ENCODE results near the gene NPC2. TPM values are rescaled to one million over a fixed set of nuclear protein-coding genes. Genes with fewer than 3 reads are reported as not detected.

The NPC2 gene
- total and polyA plus RNA-seq, 2 of the 4 experiments (the other 2 are of a cell fraction), result 210 to 273 TPM

DNA sequence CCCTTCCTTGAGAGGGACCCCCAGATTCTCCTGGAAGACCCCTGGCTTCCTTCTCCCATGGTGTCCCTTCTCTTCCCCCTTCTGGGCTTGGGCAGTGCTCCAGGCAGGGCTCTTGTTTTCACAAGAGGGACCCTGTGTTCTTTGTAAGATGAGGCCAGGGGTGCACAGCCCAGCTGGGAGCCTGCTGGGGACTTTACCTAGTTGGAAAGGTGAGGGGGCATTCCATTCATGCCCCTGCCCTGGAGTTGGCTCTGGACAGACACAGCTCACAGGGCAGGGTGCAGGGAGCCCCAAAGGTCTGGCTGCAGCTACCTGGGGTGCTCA lies 31.7 kb upstream of the NPC2 start:
- H3K9me1 ChIP-seq (ENCODE audit: insufficient read depth, low read length), result peaks cover 17% of the 10 kb centered on the region
- no peaks in the 10 kb centered on the region for H4K20me1 ChIP-seq (ENCODE audit: insufficient read depth, low read length)
- H4K8ac ChIP-seq (ENCODE audit: low read depth in 2 of 2, low read length in 2 of 2), result peak overlapping the region in 1 of 2 experiments; percentile 24; a peak in 1 of 4 replicates
- POLR2A ChIA-PET (ENCODE audit: unreplicated experiment), result interaction anchor here (0.6 kb wide), 2 partner anchors 72 to 261 kb away, joined by 3 to 7 read pairs; no protein-coding TSS in a partner anchor
- H3K4me2 ChIP-seq (ENCODE audit: low read depth, low read length), result no peak overlapping the region
- H2BK120ac ChIP-seq (ENCODE audit: low read depth, low read length), result peak overlapping the region; percentile 6
- H3K23ac ChIP-seq (ENCODE audit: low read depth, low read length), result 0 out of 2 replicates have a peak overlapping the region, but pooled peaks have one; percentile 37
- peak overlapping the region; percentile 6; the same call in 1 of the 2 replicates for H3K27ac ChIP-seq (ENCODE audit: insufficient read depth, low read length)
- CTCF ChIA-PET, result no interaction called here
- peak overlapping the region; percentile 67 for H3K4ac ChIP-seq (ENCODE audit: low read depth, low read length)
- dilution Hi-C loops (cut with HindIII; ENCODE audit: low sequenced_read_pairs, unreplicated experiment) (no loop called here), intact Hi-C loops (cut with micrococcal nuclease) (no loop called here), in situ Hi-C loops (cut with MboI; ENCODE audit: low sequenced_read_pairs) (no loop called here)
- peak overlapping the region; percentile 37 for H2AFZ ChIP-seq (replicated peaks; ENCODE audit: low read length, poor library complexity)
- H3K36me3 ChIP-seq (ENCODE audit: control insufficient read depth, insufficient read depth, low read length), result peaks cover 7% of the 10 kb centered on the region; the same call in 1 of the 2 replicates
- H2BK5ac ChIP-seq (ENCODE audit: low read depth, low read length, poor library complexity, severe bottlenecking), result no peak overlapping the region
- peaks cover 14% of the 10 kb centered on the region for H3K4me1 ChIP-seq (ENCODE audit: control insufficient read depth, insufficient read depth, low read length)
- H3K27me3 ChIP-seq (ENCODE audit: control insufficient read depth, insufficient read depth, low read length), result no peaks in the 10 kb centered on the region
- no peak overlapping the region for H3K9ac ChIP-seq (ENCODE audit: low read depth, low read length)
- H3K14ac ChIP-seq (replicated peaks; ENCODE audit: low read depth, low read length), result no peak overlapping the region
- TF ChIP-seq, protein P1, sequence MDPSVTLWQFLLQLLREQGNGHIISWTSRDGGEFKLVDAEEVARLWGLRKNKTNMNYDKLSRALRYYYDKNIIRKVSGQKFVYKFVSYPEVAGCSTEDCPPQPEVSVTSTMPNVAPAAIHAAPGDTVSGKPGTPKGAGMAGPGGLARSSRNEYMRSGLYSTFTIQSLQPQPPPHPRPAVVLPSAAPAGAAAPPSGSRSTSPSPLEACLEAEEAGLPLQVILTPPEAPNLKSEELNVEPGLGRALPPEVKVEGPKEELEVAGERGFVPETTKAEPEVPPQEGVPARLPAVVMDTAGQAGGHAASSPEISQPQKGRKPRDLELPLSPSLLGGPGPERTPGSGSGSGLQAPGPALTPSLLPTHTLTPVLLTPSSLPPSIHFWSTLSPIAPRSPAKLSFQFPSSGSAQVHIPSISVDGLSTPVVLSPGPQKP (IDR thresholded peaks at IDR 0.05; ENCODE audit: borderline replicate concordance, low read depth, low read length), result no peak
- TF ChIP-seq POLR2A (IDR thresholded peaks at IDR 0.05; ENCODE audit: low read depth, low read length), result no peak
- no peak for TF ChIP-seq RAD21 (IDR thresholded peaks at IDR 0.05; ENCODE audit: low read length)
- TF ChIP-seq, protein P2, sequence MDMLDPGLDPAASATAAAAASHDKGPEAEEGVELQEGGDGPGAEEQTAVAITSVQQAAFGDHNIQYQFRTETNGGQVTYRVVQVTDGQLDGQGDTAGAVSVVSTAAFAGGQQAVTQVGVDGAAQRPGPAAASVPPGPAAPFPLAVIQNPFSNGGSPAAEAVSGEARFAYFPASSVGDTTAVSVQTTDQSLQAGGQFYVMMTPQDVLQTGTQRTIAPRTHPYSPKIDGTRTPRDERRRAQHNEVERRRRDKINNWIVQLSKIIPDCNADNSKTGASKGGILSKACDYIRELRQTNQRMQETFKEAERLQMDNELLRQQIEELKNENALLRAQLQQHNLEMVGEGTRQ (IDR thresholded peaks at IDR 0.05; ENCODE audit: low read depth, low read length), result no peak
- TF ChIP-seq CHD1 (IDR thresholded peaks at IDR 0.05; ENCODE audit: low read depth, low read length), result no peak
- TF ChIP-seq, protein P3, sequence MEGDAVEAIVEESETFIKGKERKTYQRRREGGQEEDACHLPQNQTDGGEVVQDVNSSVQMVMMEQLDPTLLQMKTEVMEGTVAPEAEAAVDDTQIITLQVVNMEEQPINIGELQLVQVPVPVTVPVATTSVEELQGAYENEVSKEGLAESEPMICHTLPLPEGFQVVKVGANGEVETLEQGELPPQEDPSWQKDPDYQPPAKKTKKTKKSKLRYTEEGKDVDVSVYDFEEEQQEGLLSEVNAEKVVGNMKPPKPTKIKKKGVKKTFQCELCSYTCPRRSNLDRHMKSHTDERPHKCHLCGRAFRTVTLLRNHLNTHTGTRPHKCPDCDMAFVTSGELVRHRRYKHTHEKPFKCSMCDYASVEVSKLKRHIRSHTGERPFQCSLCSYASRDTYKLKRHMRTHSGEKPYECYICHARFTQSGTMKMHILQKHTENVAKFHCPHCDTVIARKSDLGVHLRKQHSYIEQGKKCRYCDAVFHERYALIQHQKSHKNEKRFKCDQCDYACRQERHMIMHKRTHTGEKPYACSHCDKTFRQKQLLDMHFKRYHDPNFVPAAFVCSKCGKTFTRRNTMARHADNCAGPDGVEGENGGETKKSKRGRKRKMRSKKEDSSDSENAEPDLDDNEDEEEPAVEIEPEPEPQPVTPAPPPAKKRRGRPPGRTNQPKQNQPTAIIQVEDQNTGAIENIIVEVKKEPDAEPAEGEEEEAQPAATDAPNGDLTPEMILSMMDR (conservative IDR thresholded peaks at IDR 0.05; ENCODE audit: low read depth, low read length), result no peak
- TF ChIP-seq SMC3 (IDR thresholded peaks at IDR 0.05; ENCODE audit: low read depth, low read length), result no peak
- no peak for TF ChIP-seq RCOR1 (IDR thresholded peaks at IDR 0.05; ENCODE audit: insufficient replicate concordance, low read length)
- no peak for TF ChIP-seq RFX5 (IDR thresholded peaks at IDR 0.05; ENCODE audit: low read depth, low read length)
- no peak for TF ChIP-seq CEBPB (IDR thresholded peaks at IDR 0.05; ENCODE audit: low read depth, low read length)
- no peak for TF ChIP-seq MXI1 (IDR thresholded peaks at IDR 0.05; ENCODE audit: borderline replicate concordance, low read depth, low read length)
- no peak for TF ChIP-seq MAFK (IDR thresholded peaks at IDR 0.05; ENCODE audit: low read depth, low read length)
- H3K9me3 ChIP-seq (ENCODE audit: control insufficient read depth, insufficient read depth, low read length), result no peaks in the 10 kb centered on the region
- peak overlapping the region; percentile 51 for H4K5ac ChIP-seq (ENCODE audit: low read depth, low read length)
- no peak overlapping the region for H3K56ac ChIP-seq (ENCODE audit: extremely low read depth, insufficient read depth, low read length)
- no peaks in the 10 kb centered on the region for H3K79me1 ChIP-seq (ENCODE audit: low read depth in 1 of 2, low read length in 2 of 2)
- H3K18ac ChIP-seq (ENCODE audit: low read depth, low read length), result peak overlapping the region; percentile 73
- H3K4me3 ChIP-seq (ENCODE audit: insufficient read depth, low read depth, low read length), result no peak overlapping the region
- peak overlapping the region; percentile 27; the same call in 1 of the 2 replicates for H2AK5ac ChIP-seq (ENCODE audit: low read depth, low read length)
- H2AK9ac ChIP-seq (replicated peaks; ENCODE audit: low read depth, low read length, poor library complexity), result peak overlapping the region; percentile 68
- H4K91ac ChIP-seq (ENCODE audit: insufficient read depth, low read depth, low read length), result peak overlapping the region; percentile 26; the same call in 1 of the 2 replicates
- BruUV-seq (replicated peaks), result no TSS peak
- ATAC-seq (ENCODE audit: low read depth), result no peak; the same call in 1 of the 2 replicates
- DNase-seq, result no peak
- H2BK20ac ChIP-seq (ENCODE audit: low read depth, low read length), result peak overlapping the region; percentile 36; the same call in 1 of the 2 replicates
- peak overlapping the region; percentile 53; the same call in 1 of the 3 replicates for H2BK15ac ChIP-seq (ENCODE audit: low read depth, low read length)
